HCT116 (cell line): ENCODE data around the gene LSP1. TPM values are rescaled to one million over a fixed set of nuclear protein-coding genes. Genes with fewer than 3 reads are reported as not detected.

Source experiments
- ATAC-seq: fragments of 200-7000 bp; cut with Tn5 transposase; 2 replicates; pipeline ENCODE4 v1.9.1; 2020; ENCODE audit warnings: mild to moderate bottlenecking, moderate library complexity
- BruUV-seq: library from RNA; stranded (reverse); fragments of 400-500 nt; replicated peaks from 2 replicates; lab custom pipeline; 2021; lab: Mats Ljungman, UMichigan
- CTCF ChIA-PET: fragments of 300-600 bp; sonication (Branson Sonifier 250); formaldehyde crosslinking; loops from one replicate; lab custom pipeline; 2021; ENCODE audit warnings: antibody characterized with exemption; lab: Charles Lee
- POLR2A ChIA-PET: fragments of 300-600, 350-600 bp; sonication (Branson Sonifier 250); formaldehyde crosslinking; loops from one replicate; lab custom pipeline; 2021; ENCODE audit warnings: antibody characterized with exemption; lab: Charles Lee
- RAD21 ChIA-PET, 2 experiments: fragments of 300-600 bp; sonication (Branson Sonifier 250); formaldehyde crosslinking; loops; one replicate each; lab custom pipeline; 2023; ENCODE audit warnings: low total read pairs in 2 of 2; ENCODE audit not compliant: uncharacterized antibody in 2 of 2, unreplicated experiment in 2 of 2, low non-redundant PET in 1 of 2; lab: Charles Lee
- DNase-seq: peaks from one replicate; pipeline ENCODE4 v3.0.0-alpha.2; 2010; ENCODE audit warnings: low read depth, low spot score
- H2AFZ ChIP-seq: fragments of 200-600 bp; shearing (Covaris generic), sonication (generic); 2 replicates; pipeline ENCODE4 v1.6.1; 2017; ENCODE audit warnings: low read depth, mixed run types, mixed read lengths, antibody characterized with exemption, low read length; ENCODE audit not compliant: poor library complexity, severe bottlenecking
- H3K27ac ChIP-seq: 2 replicates; pipeline ENCODE4 v1.5.1; 2012; ENCODE audit warnings: low read depth, low read length
- H3K27me3 ChIP-seq: fragments of 200-600 bp; sonication (generic); 2 replicates; pipeline ENCODE4 v1.6.1; 2016; ENCODE audit warnings: mixed run types, low read length, mixed read lengths; ENCODE audit not compliant: insufficient read depth
- H3K36me3 ChIP-seq, 2 experiments: fragments of 200-500 bp in 1 of 2; fragments of 200-600 bp in 1 of 2; sonication (Bioruptor generic) in 1 of 2; sonication (generic) in 1 of 2; 2 replicates each; pipeline versions ENCODE4 v1.5.1 to v1.6.1; 2014 to 2016; ENCODE audit warnings: low read length in 2 of 2, inconsistent platforms in 1 of 2, mixed read lengths in 1 of 2, mixed run types in 1 of 2; ENCODE audit not compliant: insufficient read depth in 2 of 2, control insufficient read depth in 1 of 2
- H3K4me1 ChIP-seq, 2 experiments: fragments of 200-600 bp in 1 of 2; sonication (generic) in 1 of 2; 2 replicates each; pipeline versions ENCODE4 v1.5.1 to v1.6.1; 2012 to 2017; ENCODE audit warnings: low read length in 2 of 2, inconsistent platforms in 1 of 2, mild to moderate bottlenecking in 1 of 2, mixed read lengths in 1 of 2, mixed run types in 1 of 2, moderate library complexity in 1 of 2; ENCODE audit not compliant: insufficient read depth in 2 of 2, control insufficient read depth in 1 of 2
- H3K4me2 ChIP-seq: fragments of 200-600 bp; sonication (generic); 2 replicates; pipeline ENCODE4 v1.6.1; 2017; ENCODE audit warnings: mixed run types, low read length, mixed read lengths
- H3K4me3 ChIP-seq, 2 experiments: fragments of 200-600 bp in 1 of 2; sonication (generic) in 1 of 2; replicated peaks in 1 of 2; 2 replicates each; pipeline ENCODE4 v1.5.1; 2011 to 2016; ENCODE audit warnings: low read length in 2 of 2, control low read depth in 1 of 2, low read depth in 1 of 2, mild to moderate bottlenecking in 1 of 2, mixed read lengths in 1 of 2, mixed run types in 1 of 2
- H3K79me2 ChIP-seq: fragments of 200-600 bp; sonication (generic); 2 replicates; pipeline ENCODE4 v1.6.1; 2017; ENCODE audit warnings: mild to moderate bottlenecking, mixed run types, low read length, moderate library complexity, mixed read lengths; ENCODE audit not compliant: insufficient read depth
- H3K9ac ChIP-seq: fragments of 200-600 bp; sonication (generic); 2 replicates; pipeline ENCODE4 v1.6.1; 2016; ENCODE audit warnings: low read length, mixed read lengths
- H3K9me2 ChIP-seq: fragments of 200-600 bp; sonication (generic), shearing (Covaris generic); 2 replicates; pipeline ENCODE4 v1.6.1; 2017; ENCODE audit warnings: mixed run types, mild to moderate bottlenecking, moderate library complexity; ENCODE audit not compliant: insufficient read depth
- H3K9me3 ChIP-seq, 2 experiments: fragments of 200-500 bp in 1 of 2; fragments of 200-600 bp in 1 of 2; sonication (Bioruptor generic) in 1 of 2; sonication (generic) in 1 of 2; 2 replicates each; pipeline ENCODE4 v1.6.1; 2014 to 2017; ENCODE audit warnings: low read length in 2 of 2, mixed read lengths in 2 of 2, inconsistent platforms in 1 of 2, low read depth in 1 of 2, mild to moderate bottlenecking in 1 of 2, mixed run types in 1 of 2, moderate library complexity in 1 of 2; ENCODE audit not compliant: control insufficient read depth in 1 of 2, insufficient read depth in 1 of 2
- H4K20me1 ChIP-seq: fragments of 200-600 bp; sonication (generic), shearing (Covaris generic); 2 replicates; pipeline ENCODE4 v1.6.1; 2017; ENCODE audit warnings: mixed run types, mild to moderate bottlenecking, moderate library complexity; ENCODE audit not compliant: insufficient read depth
- CEBPB ChIP-seq: IDR thresholded peaks from 2 replicates; pipeline ENCODE4 v1.6.1; 2012; ENCODE audit warnings: low read depth
- CTCF ChIP-seq, 3 experiments: fragments of 200-600 bp in 1 of 3; sonication (generic) in 1 of 3; IDR thresholded peaks in 2 of 3; conservative IDR thresholded peaks in 1 of 3; 2 replicates each; pipeline ENCODE4 v1.5.1; 2012 to 2017; ENCODE audit warnings: low read depth in 2 of 3, low read length in 2 of 3, antibody characterized with exemption in 1 of 3, borderline replicate concordance in 1 of 3, control low read depth in 1 of 3, mild to moderate bottlenecking in 1 of 3, mixed read lengths in 1 of 3, mixed run types in 1 of 3, moderate library complexity in 1 of 3; ENCODE audit not compliant: insufficient read depth in 1 of 3
- SIN3A ChIP-seq: IDR thresholded peaks from 2 replicates; pipeline ENCODE4 v1.6.1; 2012; ENCODE audit warnings: low read depth
- SRF ChIP-seq: IDR thresholded peaks from 2 replicates; pipeline ENCODE4 v1.6.1; 2012; ENCODE audit warnings: low read depth
- TCF7L2 ChIP-seq: IDR thresholded peaks from 2 replicates; pipeline ENCODE4 v1.7.0; 2011; ENCODE audit warnings: borderline replicate concordance, inconsistent platforms; ENCODE audit not compliant: insufficient read depth, insufficient read length; ENCODE audit errors: extremely low read depth
- YY1 ChIP-seq: IDR thresholded peaks from 2 replicates; pipeline ENCODE4 v1.6.1; 2011; ENCODE audit warnings: low read length, low read depth, moderate library complexity, mild to moderate bottlenecking; ENCODE audit not compliant: insufficient replicate concordance; ENCODE audit errors: extremely low read depth
- ZNF274 ChIP-seq: fragments of 200-500 bp; sonication (Bioruptor generic); IDR thresholded peaks from 2 replicates; pipeline ENCODE4 v1.6.1; 2014; ENCODE audit warnings: mild to moderate bottlenecking, low read depth, low read length, inconsistent platforms
- intact Hi-C: fragments of 100-400 bp; cut with micrococcal nuclease; formaldehyde crosslinking; loops from 2 replicates; pipeline ENCODE4 v1.10.0; 2022
- total RNA-seq: library from RNA; stranded (reverse); gene quantifications from one replicate; pipeline ENCODE4 v1.2.1, GENCODE V29; 2021; ENCODE audit not compliant: unreplicated experiment

LSP1 gene
- total RNA-seq, 1 experiment from 2014 or later: 1.3 TPM

DNA sequence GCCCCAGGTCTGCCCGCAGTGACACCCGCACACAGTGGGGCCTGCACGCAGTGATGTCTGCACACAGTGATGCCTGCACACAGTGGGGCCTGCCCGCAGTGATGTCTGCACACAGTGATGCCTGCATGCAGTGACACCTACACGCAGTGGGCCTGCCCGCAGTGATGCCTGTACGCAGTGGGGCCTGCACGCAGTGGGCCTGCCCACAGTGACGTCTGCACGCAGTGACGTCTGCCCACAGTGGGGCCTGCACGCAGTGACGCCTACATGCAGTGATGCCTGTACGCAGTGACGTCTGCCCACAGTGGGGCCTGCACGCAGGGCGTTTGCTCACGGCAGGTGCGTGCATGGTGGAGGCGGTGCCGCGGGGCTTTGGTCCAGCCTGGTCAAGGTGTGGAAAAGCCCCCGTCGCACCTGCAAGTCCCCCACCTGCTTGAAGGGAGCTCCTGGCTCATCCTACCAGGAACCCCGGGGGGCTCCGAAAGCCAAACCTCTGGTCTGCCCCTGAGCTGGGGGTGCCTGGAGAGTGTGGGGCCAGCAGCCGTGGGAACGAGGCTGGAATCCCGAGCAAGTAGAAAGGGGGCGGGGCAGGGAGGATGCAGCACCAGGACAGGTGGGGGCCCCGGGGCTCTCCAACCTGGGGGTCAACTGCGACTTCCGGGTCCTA lies 27.0 kb upstream of the LSP1 start:
- ATAC-seq (no peak), DNase-seq (no peak)
- POLR2A ChIA-PET: no interaction called here
- Histone ChIP-seq H3K9me2 (no peaks in the 10 kb centered on the region), H3K9ac (no peak overlapping the region), H2AFZ (no peak overlapping the region), H3K9me3 (no peaks in the 10 kb centered on the region), H3K79me2 (no peaks in the 10 kb centered on the region), H3K27me3 (no peaks in the 10 kb centered on the region), H3K36me3 (no peaks in the 10 kb centered on the region), H4K20me1 (no peaks in the 10 kb centered on the region), H3K4me2 (peak overlapping the region; percentile 71; the same call in 1 of the 2 replicates), H3K4me1 (peaks cover 41 to 56% of the 10 kb centered on the region in 2 experiments), H3K4me3 (no peak overlapping the region), H3K27ac (peak overlapping the region; percentile 34; the same call in 1 of the 2 replicates)
- RAD21 ChIA-PET: no interaction called here
- intact Hi-C loops: no loop called here
- BruUV-seq: no TSS peak
- TF ChIP-seq ZNF274 (no peak), TCF7L2 (no peak), SIN3A (no peak), SRF (no peak), CEBPB (no peak), YY1 (no peak)
- CTCF ChIA-PET: interaction anchor here (1.8 to 2.0 kb wide), 2 partner anchors 8 to 132 kb away, joined by 11 read pairs; partner anchors contain the start of gene SYT8

- H3K9me3 ChIP-seq: no peaks in the 10 kb centered on the region
- 0 out of 2 replicates have a peak overlapping the region, but pooled peaks have one; percentile 20 for H3K9ac ChIP-seq
- no peak for TF ChIP-seq CEBPB
- peak in 2 of 3 experiments; percentile 43 to 52; a peak in 4 of 6 replicates for TF ChIP-seq CTCF (IDR thresholded peaks at IDR 0.05 in 2 of 3, conservative IDR thresholded peaks at IDR 0.05 in 1 of 3; ENCODE audit: borderline replicate concordance in 1 of 3, insufficient read depth in 1 of 3, low read depth in 2 of 3, low read length in 2 of 3)
- H3K9me2 ChIP-seq: no peaks in the 10 kb centered on the region
- peak overlapping the region; percentile 71 for H3K4me2 ChIP-seq
- POLR2A ChIA-PET: interaction anchor here (0.6 kb wide), 1 partner anchor 174 kb away, joined by 3 read pairs; no protein-coding TSS in a partner anchor
- H3K4me3 ChIP-seq: 0 out of 4 replicates have a peak overlapping the region, but pooled peaks of 1 of the 2 experiments have one; percentile 16
- peak overlapping the region; percentile 34; the same call in 1 of the 2 replicates for H3K27ac ChIP-seq
- peak overlapping the region; percentile 48 for H2AFZ ChIP-seq
- RAD21 ChIA-PET: interaction anchor here (1.0 to 1.1 kb wide), 2 partner anchors 133 to 325 kb away, joined by 3 to 7 read pairs; no protein-coding TSS in a partner anchor
- no peaks in the 10 kb centered on the region for H3K36me3 ChIP-seq
- ATAC-seq (peak; percentile 49), DNase-seq (no peak)
- CTCF ChIA-PET: interaction anchor here (2.0 kb wide), 1 partner anchor 133 kb away, joined by 11 read pairs; no protein-coding TSS in a partner anchor
- H3K4me1 ChIP-seq: peaks cover 41 to 63% of the 10 kb centered on the region in 2 experiments
- intact Hi-C loops: no loop called here
- H3K79me2 ChIP-seq: no peaks in the 10 kb centered on the region
- no TSS peak for BruUV-seq
- H4K20me1 ChIP-seq: no peaks in the 10 kb centered on the region
- H3K27me3 ChIP-seq: no peaks in the 10 kb centered on the region
These were observed 26.3 kb upstream of the LSP1 start for GRCh38 chr11:1826552-1827094.
